NCI-H446 treated with DMSO at 0.1 percent for 48 hours (cell line): ENCODE data around the gene ANXA11.
"Not testable (repeated sequence)": the region's sequence is repeated elsewhere in the genome, so short reads cannot be mapped to it uniquely, and the experiment has no call there.

Source experiments
- DNase-seq: peaks from one replicate; lab custom pipeline; 2025; lab: John Stamatoyannopoulos, UW

Gene ANXA11

GRCh38 chr10:80205477-80206276, at the start of gene ANXA11:
TSS of gene ANXA11 (minus strand) at chr10:80205537. CDS start at chr10:80172861, 32,676 bp downstream.
- peak; percentile 33 for DNase-seq

GRCh38 chr10:80254726-80255125, 49.4 kb upstream of the ANXA11 start:
- not testable (repeated sequence) for DNase-seq

- not testable (repeated sequence) for DNase-seq
Observed at GRCh38 chr10:80253963-80254271, 48.6 kb upstream of the ANXA11 start.

GRCh38 chr10:80253266-80253962, 48.1 kb upstream of the ANXA11 start:
- no peak for DNase-seq

- no peak for DNase-seq
Observed at GRCh38 chr10:80252296-80252887, 47.1 kb upstream of the ANXA11 start.

- not testable (repeated sequence) for DNase-seq
Observed at GRCh38 chr10:80251703-80252280, 46.5 kb upstream of the ANXA11 start.

GRCh38 chr10:80250399-80250798, 45.1 kb upstream of the ANXA11 start:
- not testable (repeated sequence) for DNase-seq

GRCh38 chr10:80249906-80250305, 44.6 kb upstream of the ANXA11 start:
- DNase-seq: not testable (repeated sequence)

GRCh38 chr10:80247611-80248010, 42.3 kb upstream of the ANXA11 start:
- not testable (repeated sequence) for DNase-seq

GRCh38 chr10:80244371-80244770, 39.0 kb upstream of the ANXA11 start:
- DNase-seq: not testable (repeated sequence)

GRCh38 chr10:80242341-80242740, 37.0 kb upstream of the ANXA11 start:
- DNase-seq: not testable (repeated sequence)

GRCh38 chr10:80236457-80236856, 31.1 kb upstream of the ANXA11 start:
- DNase-seq: not testable (repeated sequence)

- DNase-seq: not testable (repeated sequence)
Observed at GRCh38 chr10:80234331-80235235, 29.2 kb upstream of the ANXA11 start.

GRCh38 chr10:80233871-80234270, 28.5 kb upstream of the ANXA11 start:
- not testable (repeated sequence) for DNase-seq

- DNase-seq: not testable (repeated sequence)
Observed at GRCh38 chr10:80226723-80227122, 21.4 kb upstream of the ANXA11 start.

- DNase-seq: not testable (repeated sequence)
Observed at GRCh38 chr10:80223031-80223419, 17.7 kb upstream of the ANXA11 start.

GRCh38 chr10:80218878-80219277, 13.5 kb upstream of the ANXA11 start:
- DNase-seq: not testable (repeated sequence)

GRCh38 chr10:80214368-80214982, 9.1 kb upstream of the ANXA11 start:
- not testable (repeated sequence) for DNase-seq

- not testable (repeated sequence) for DNase-seq
Observed at GRCh38 chr10:80212535-80213115, 7.3 kb upstream of the ANXA11 start.

GRCh38 chr10:80211786-80212185, 6.4 kb upstream of the ANXA11 start:
- no peak for DNase-seq

GRCh38 chr10:80210259-80210658, 4.9 kb upstream of the ANXA11 start:
- no peak for DNase-seq
